ENCODE measurements around the gene ZC3H12D.

The ZC3H12D gene

GRCh38 chr6:149473080-149474052 lies 11.4 kb downstream of the ZC3H12D start (continued):
- TF ChIP-seq HIC1 (tag by site-specific recombination; IDR thresholded peaks at IDR 0.05) (peak; percentile 36; the same call in 1 of the 2 replicates), CTCF (tag by site-specific recombination; IDR thresholded peaks at IDR 0.05) (peak; percentile 39; the same call in 1 of the 2 replicates), ZNF785 (tag by site-specific recombination; IDR thresholded peaks at IDR 0.05) (no peak), ZFP69B (tag by site-specific recombination; IDR thresholded peaks at IDR 0.05) (no peak), ZNF148 (tag by site-specific recombination; IDR thresholded peaks at IDR 0.05; ENCODE audit: borderline replicate concordance) (no peak), GLIS1 (tag by site-specific recombination; IDR thresholded peaks at IDR 0.05) (no peak), ZNF354C (tag by site-specific recombination; IDR thresholded peaks at IDR 0.05; ENCODE audit: borderline replicate concordance, low read depth) (no peak), ZNF600 (tag by site-specific recombination; IDR thresholded peaks at IDR 0.05) (peak; percentile 95), ZFP41 (tag by site-specific recombination; IDR thresholded peaks at IDR 0.05; ENCODE audit: borderline replicate concordance) (no peak), FEZF1 (tag by site-specific recombination; IDR thresholded peaks at IDR 0.05) (peak; percentile 95), ZNF398 (tag by site-specific recombination; IDR thresholded peaks at IDR 0.05) (peak; percentile 83), KLF17 (tag by site-specific recombination; IDR thresholded peaks at IDR 0.05) (peak; percentile 95), WT1 (tag by site-specific recombination; IDR thresholded peaks at IDR 0.05) (peak; percentile 100), KLF1 (tag by site-specific recombination; IDR thresholded peaks at IDR 0.05) (peak; percentile 100), ZNF146 (tag by site-specific recombination; IDR thresholded peaks at IDR 0.05) (no peak), ZBTB1 (tag by site-specific recombination; IDR thresholded peaks at IDR 0.05) (no peak), ZNF660 (tag by site-specific recombination; IDR thresholded peaks at IDR 0.05) (peak; percentile 83; the same call in 1 of the 2 replicates), ZNF629 (tag by site-specific recombination; IDR thresholded peaks at IDR 0.05) (peak; percentile 81), ZNF768 (tag by site-specific recombination; IDR thresholded peaks at IDR 0.05) (no peak), KLF10 (tag by site-specific recombination; IDR thresholded peaks at IDR 0.05) (peak; percentile 52), ZNF580 (tag by site-specific recombination; IDR thresholded peaks at IDR 0.05) (peak; percentile 37; the same call in 1 of the 2 replicates), ZEB2 (tag by site-specific recombination; IDR thresholded peaks at IDR 0.05) (peak; percentile 57; the same call in 1 of the 2 replicates), KLF9 (tag by site-specific recombination; IDR thresholded peaks at IDR 0.05; ENCODE audit: low read depth) (peak; percentile 63), ZNF501 (tag by site-specific recombination; IDR thresholded peaks at IDR 0.05) (peak; percentile 32; the same call in 1 of the 2 replicates), ZNF335 (tag by site-specific recombination; conservative IDR thresholded peaks at IDR 0.05) (0 out of 2 replicates have a peak, but pooled peaks have one; percentile 49), GLIS2 (tag by site-specific recombination; IDR thresholded peaks at IDR 0.05) (peak; percentile 26; the same call in 1 of the 2 replicates), ZNF18 (tag by site-specific recombination; IDR thresholded peaks at IDR 0.05) (peak; percentile 92), SCRT2 (tag by site-specific recombination; IDR thresholded peaks at IDR 0.05) (peak; percentile 68)

Measured in HEK293 (cell line).